ENCODE results near the gene MAP1B. TPM values are rescaled to one million over a fixed set of nuclear protein-coding genes. Genes with fewer than 3 reads are reported as not detected.

MAP1B gene
- 84.4 and 247 TPM in 2 replicates for total RNA-seq (ENCODE audit: low replicate concordance)

DNA sequence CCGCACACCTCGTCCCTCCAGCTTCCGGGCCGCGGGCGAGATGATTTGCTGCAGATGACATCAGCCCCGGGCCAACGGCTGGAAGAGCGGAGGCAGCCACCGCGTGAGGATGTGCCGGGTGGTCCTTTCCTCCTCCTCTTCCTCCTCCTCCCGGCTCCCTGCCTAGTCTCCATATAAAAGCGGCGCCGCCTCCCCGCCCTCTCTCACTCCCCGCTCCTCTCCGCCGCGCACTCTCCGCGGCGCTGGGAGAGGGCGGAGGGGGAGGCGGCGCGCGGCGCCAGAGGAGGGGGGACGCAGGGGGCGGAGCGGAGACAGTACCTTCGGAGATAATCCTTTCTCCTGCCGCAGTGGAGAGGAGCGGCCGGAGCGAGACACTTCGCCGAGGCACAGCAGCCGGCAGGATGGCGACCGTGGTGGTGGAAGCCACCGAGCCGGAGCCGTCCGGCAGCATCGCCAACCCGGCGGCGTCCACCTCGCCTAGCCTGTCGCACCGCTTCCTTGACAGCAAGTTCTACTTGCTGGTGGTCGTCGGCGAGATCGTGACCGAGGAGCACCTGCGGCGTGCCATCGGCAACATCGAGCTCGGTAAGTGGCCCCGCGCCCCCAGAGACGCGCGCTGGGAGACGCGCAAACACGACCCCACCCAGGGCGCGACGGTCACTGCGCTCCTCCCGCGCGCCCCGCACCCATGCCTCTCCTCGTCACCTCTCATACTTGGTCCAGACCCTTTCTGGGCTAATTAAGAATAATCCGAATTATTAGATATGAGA is at the start of gene MAP1B:
MAP1B (plus strand) TSS at position 345 of the 770 bp plus-strand sequence; CDS start at position 402, 57 bp downstream.
- peak within 1 kb of the TSS; percentile 95 for H3K4me3 Mint-ChIP-seq
- H3K27me3 Mint-ChIP-seq (ENCODE audit: insufficient read depth, low read depth), result peaks cover 3% of the 10 kb centered on the region
- no peaks in the 10 kb centered on the region for H3K9me3 Mint-ChIP-seq
- no peaks in the 10 kb centered on the region for H3K9me3 ChIP-seq (ENCODE audit: low read depth)
- H3K4me2 ChIP-seq, result peak within 1 kb of the TSS; percentile 93
- H4K20me1 ChIP-seq (ENCODE audit: low read depth), result peaks cover 32% of the 10 kb centered on the region
- H3K27me3 ChIP-seq, result no peaks in the 10 kb centered on the region
- peak within 1 kb of the TSS; percentile 88 for H3K27ac ChIP-seq
- no peak for TF ChIP-seq EZH2 (IDR thresholded peaks at IDR 0.05)
- TF ChIP-seq, protein P1, sequence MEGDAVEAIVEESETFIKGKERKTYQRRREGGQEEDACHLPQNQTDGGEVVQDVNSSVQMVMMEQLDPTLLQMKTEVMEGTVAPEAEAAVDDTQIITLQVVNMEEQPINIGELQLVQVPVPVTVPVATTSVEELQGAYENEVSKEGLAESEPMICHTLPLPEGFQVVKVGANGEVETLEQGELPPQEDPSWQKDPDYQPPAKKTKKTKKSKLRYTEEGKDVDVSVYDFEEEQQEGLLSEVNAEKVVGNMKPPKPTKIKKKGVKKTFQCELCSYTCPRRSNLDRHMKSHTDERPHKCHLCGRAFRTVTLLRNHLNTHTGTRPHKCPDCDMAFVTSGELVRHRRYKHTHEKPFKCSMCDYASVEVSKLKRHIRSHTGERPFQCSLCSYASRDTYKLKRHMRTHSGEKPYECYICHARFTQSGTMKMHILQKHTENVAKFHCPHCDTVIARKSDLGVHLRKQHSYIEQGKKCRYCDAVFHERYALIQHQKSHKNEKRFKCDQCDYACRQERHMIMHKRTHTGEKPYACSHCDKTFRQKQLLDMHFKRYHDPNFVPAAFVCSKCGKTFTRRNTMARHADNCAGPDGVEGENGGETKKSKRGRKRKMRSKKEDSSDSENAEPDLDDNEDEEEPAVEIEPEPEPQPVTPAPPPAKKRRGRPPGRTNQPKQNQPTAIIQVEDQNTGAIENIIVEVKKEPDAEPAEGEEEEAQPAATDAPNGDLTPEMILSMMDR (IDR thresholded peaks at IDR 0.05), result no peak
- no peak for TF ChIP-seq EZH2phosphoT487 (IDR thresholded peaks at IDR 0.05)
- peak within 1 kb of the TSS; percentile 60 for H2AFZ ChIP-seq (replicated peaks)
- peak; percentile 98 for DNase-seq (ENCODE audit: low spot score)
- H3F3A ChIP-seq (ENCODE audit: low read depth), result peaks cover 44% of the 10 kb centered on the region
- peaks cover 46% of the 10 kb centered on the region for H3K4me1 Mint-ChIP-seq
- peak within 1 kb of the TSS; percentile 97 for H3K27ac Mint-ChIP-seq
- peaks cover 56% of the 10 kb centered on the region for H3K79me2 ChIP-seq (ENCODE audit: low read depth)
- H3K4me3 ChIP-seq, result peak within 1 kb of the TSS; percentile 95
- peaks cover 20% of the 10 kb centered on the region for H3K36me3 Mint-ChIP-seq
- H3K4me1 ChIP-seq, result peaks cover 41% of the 10 kb centered on the region
- peak within 1 kb of the TSS; percentile 74 for H3K9ac ChIP-seq
- H3K36me3 ChIP-seq, result no peaks in the 10 kb centered on the region

GRCh38 chr5:72057816-72058215 is 49.5 kb upstream of the MAP1B start:
- no peak overlapping the region for H3K27ac ChIP-seq
- no peak for DNase-seq (ENCODE audit: low spot score)
- H3K27me3 Mint-ChIP-seq (ENCODE audit: insufficient read depth, low read depth), result peaks cover 8% of the 10 kb centered on the region
- no peak overlapping the region for H3K27ac Mint-ChIP-seq
- H3K9ac ChIP-seq, result no peak overlapping the region
- H3K4me1 Mint-ChIP-seq, result no peaks in the 10 kb centered on the region
- no peaks in the 10 kb centered on the region for H3K36me3 Mint-ChIP-seq
- no peaks in the 10 kb centered on the region for H3K27me3 ChIP-seq
- TF ChIP-seq EZH2phosphoT487 (IDR thresholded peaks at IDR 0.05), result no peak
- no peak for TF ChIP-seq EZH2 (IDR thresholded peaks at IDR 0.05)
- TF ChIP-seq, protein P1 (IDR thresholded peaks at IDR 0.05), result no peak
- H3K9me3 ChIP-seq (ENCODE audit: low read depth), result no peaks in the 10 kb centered on the region
- no peak overlapping the region for H3K4me3 Mint-ChIP-seq
- no peak overlapping the region for H2AFZ ChIP-seq (replicated peaks)
- H3K79me2 ChIP-seq (ENCODE audit: low read depth), result no peaks in the 10 kb centered on the region
- H3K9me3 Mint-ChIP-seq, result no peaks in the 10 kb centered on the region
- H4K20me1 ChIP-seq (ENCODE audit: low read depth), result no peaks in the 10 kb centered on the region
- no peaks in the 10 kb centered on the region for H3K36me3 ChIP-seq
- H3F3A ChIP-seq (ENCODE audit: low read depth), result no peaks in the 10 kb centered on the region
- no peak overlapping the region for H3K4me3 ChIP-seq
- peaks cover 11% of the 10 kb centered on the region for H3K4me1 ChIP-seq
- no peak overlapping the region for H3K4me2 ChIP-seq

DNA sequence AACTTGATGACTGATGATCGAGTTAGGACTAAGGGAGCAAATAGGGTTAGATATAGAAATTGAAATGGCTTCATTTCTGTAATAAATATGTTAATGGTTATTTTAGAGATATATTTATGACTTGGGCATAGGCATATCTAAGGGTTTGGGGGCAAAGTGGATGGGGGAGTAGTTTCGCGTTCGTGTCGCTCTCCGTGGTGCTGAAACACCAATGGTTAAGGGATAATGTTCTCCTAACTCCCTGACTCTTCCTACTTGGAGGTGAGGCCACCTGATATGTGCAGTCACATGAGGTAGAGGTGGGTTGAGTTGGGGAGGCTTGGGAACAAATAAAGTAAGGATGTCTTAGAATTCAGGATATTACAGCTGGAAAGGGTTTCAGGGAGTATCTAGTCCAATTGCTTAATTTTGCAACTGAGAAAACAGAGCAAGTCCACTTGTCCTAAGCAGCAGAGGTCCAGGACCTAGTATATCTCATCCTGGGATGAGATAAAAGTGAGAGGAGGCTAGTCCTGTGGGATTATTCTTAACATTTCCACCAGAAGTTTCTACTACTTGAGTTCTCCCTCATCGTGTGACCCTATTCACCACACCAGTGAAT is 44.0 kb upstream of the MAP1B start:
- Histone ChIP-seq H3K27me3 (no peaks in the 10 kb centered on the region), H3K4me2 (no peak overlapping the region), H3K9ac (no peak overlapping the region), H3K36me3 (no peaks in the 10 kb centered on the region), H3F3A (ENCODE audit: low read depth) (peaks cover 26% of the 10 kb centered on the region), H3K79me2 (ENCODE audit: low read depth) (no peaks in the 10 kb centered on the region), H3K9me3 (ENCODE audit: low read depth) (no peaks in the 10 kb centered on the region), H2AFZ (replicated peaks) (no peak overlapping the region), H3K27ac (no peak overlapping the region), H3K4me3 (no peak overlapping the region), H3K4me1 (peaks cover 41% of the 10 kb centered on the region), H4K20me1 (ENCODE audit: low read depth) (peaks cover 11% of the 10 kb centered on the region)
- Mint-ChIP-seq H3K27me3 (ENCODE audit: insufficient read depth, low read depth) (peaks cover 13% of the 10 kb centered on the region), H3K4me3 (peak overlapping the region; percentile 36), H3K9me3 (no peaks in the 10 kb centered on the region), H3K4me1 (peaks cover 34% of the 10 kb centered on the region), H3K27ac (no peak overlapping the region), H3K36me3 (no peaks in the 10 kb centered on the region)
- peak; percentile 81 for DNase-seq (ENCODE audit: low spot score)
- TF ChIP-seq EZH2phosphoT487 (IDR thresholded peaks at IDR 0.05) (no peak), EZH2 (IDR thresholded peaks at IDR 0.05) (no peak)
- TF ChIP-seq, protein P1 (IDR thresholded peaks at IDR 0.05), result no peak
